DOHH2 (cell line): ENCODE measurements around the gene CLHC1.
"Not testable (repeated sequence)": the region's sequence is repeated elsewhere in the genome, so short reads cannot be mapped to it uniquely, and the experiment has no call there.

Experiments
- H3F3A ChIP-seq: fragments of 200-600 bp; sonication (generic), shearing (Covaris generic); 2 replicates; pipeline ENCODE4 v1.6.0; 2016; ENCODE audit warnings: antibody characterized with exemption, mild to moderate bottlenecking; ENCODE audit not compliant: control insufficient read depth, insufficient read depth
- H3K27ac ChIP-seq: fragments of 200-600 bp; sonication (generic); 2 replicates; pipeline ENCODE4 v1.5.1; 2014; ENCODE audit warnings: low read depth, mild to moderate bottlenecking, low read length, moderate library complexity
- H3K27me3 ChIP-seq: fragments of 200-600 bp; sonication (generic); 2 replicates; pipeline ENCODE4 v1.6.1; 2014; ENCODE audit warnings: mild to moderate bottlenecking, low read length, mixed read lengths; ENCODE audit not compliant: control insufficient read depth
- H3K36me3 ChIP-seq: fragments of 200-600 bp; sonication (generic); 2 replicates; pipeline ENCODE4 v1.6.1; 2014; ENCODE audit warnings: mild to moderate bottlenecking, low read length, moderate library complexity, mixed read lengths; ENCODE audit not compliant: control insufficient read depth
- H3K4me1 ChIP-seq: fragments of 200-600 bp; sonication (generic); 2 replicates; pipeline ENCODE4 v1.6.1; 2014; ENCODE audit warnings: mild to moderate bottlenecking, low read length, mixed read lengths; ENCODE audit not compliant: control insufficient read depth
- H3K4me2 ChIP-seq: fragments of 200-600 bp; sonication (generic); 2 replicates; pipeline ENCODE4 v1.6.0; 2014; ENCODE audit warnings: mild to moderate bottlenecking, low read length, moderate library complexity
- H3K4me3 ChIP-seq: fragments of 200-600 bp; sonication (generic); 2 replicates; pipeline ENCODE4 v1.5.1; 2014; ENCODE audit warnings: mild to moderate bottlenecking, low read length, mixed read lengths
- H3K79me2 ChIP-seq: fragments of 200-600 bp; sonication (generic); 2 replicates; pipeline ENCODE4 v1.6.1; 2014; ENCODE audit warnings: mild to moderate bottlenecking, low read length, mixed read lengths; ENCODE audit not compliant: control insufficient read depth
- H3K9me2 ChIP-seq: fragments of 200-600 bp; sonication (generic); replicated peaks from 2 replicates; pipeline ENCODE4 v1.6.1; 2014; ENCODE audit warnings: mild to moderate bottlenecking, low read length, mixed read lengths; ENCODE audit not compliant: control insufficient read depth
- H3K9me3 ChIP-seq: fragments of 200-600 bp; sonication (generic); 2 replicates; pipeline ENCODE4 v1.6.1; 2014; ENCODE audit warnings: antibody characterized with exemption, low read length, mixed read lengths; ENCODE audit not compliant: control insufficient read depth, insufficient read depth
- H4K20me1 ChIP-seq: fragments of 200-600 bp; sonication (generic); 2 replicates; pipeline ENCODE4 v1.6.0; 2014; ENCODE audit warnings: low read depth, mild to moderate bottlenecking, antibody characterized with exemption, low read length, moderate library complexity; ENCODE audit not compliant: control insufficient read depth, insufficient read depth
- CTCF ChIP-seq: fragments of 200-600 bp; sonication (generic); IDR thresholded peaks from one replicate; pipeline ENCODE4 v1.5.1; 2014; ENCODE audit warnings: antibody characterized with exemption, mild to moderate bottlenecking, low read depth, low read length; ENCODE audit not compliant: poor library complexity, severe bottlenecking
- EZH2phosphoT487 ChIP-seq: fragments of 200-600 bp; sonication (generic); IDR thresholded peaks from 2 replicates; pipeline ENCODE4 v1.6.1; 2017; ENCODE audit warnings: borderline replicate concordance, mild to moderate bottlenecking, antibody characterized with exemption, low read length, moderate library complexity, mixed read lengths

The CLHC1 gene

GRCh38 chr2:55277310-55277709 lies 45.2 kb upstream of the CLHC1 start:
- no peaks in the 10 kb centered on the region for H4K20me1 ChIP-seq
- peaks cover 4% of the 10 kb centered on the region; the same call in 1 of the 2 replicates for H3F3A ChIP-seq
- no peaks in the 10 kb centered on the region for H3K27me3 ChIP-seq
- H3K9me3 ChIP-seq: no peaks in the 10 kb centered on the region
- peaks cover under 1% of the 10 kb centered on the region; the same call in 1 of the 2 replicates for H3K79me2 ChIP-seq
- H3K36me3 ChIP-seq: no peaks in the 10 kb centered on the region
- H3K4me1 ChIP-seq: peaks cover 11% of the 10 kb centered on the region
- TF ChIP-seq EZH2phosphoT487 (no peak), CTCF (no peak)
- no peak overlapping the region for H3K27ac ChIP-seq
- no peak overlapping the region for H3K4me2 ChIP-seq
- H3K4me3 ChIP-seq: no peak overlapping the region
- no peaks in the 10 kb centered on the region for H3K9me2 ChIP-seq

GRCh38 chr2:55274346-55274745 lies 42.3 kb upstream of the CLHC1 start:
- not testable (repeated sequence) for H3K9me3 ChIP-seq, H3K27me3 ChIP-seq, H3K36me3 ChIP-seq, H3K27ac ChIP-seq, H3F3A ChIP-seq, H3K9me2 ChIP-seq, H3K79me2 ChIP-seq, H4K20me1 ChIP-seq, H3K4me2 ChIP-seq, H3K4me3 ChIP-seq
- peaks cover 15% of the 10 kb centered on the region for H3K4me1 ChIP-seq

- TF ChIP-seq CTCF (no peak), EZH2phosphoT487 (no peak)
- H3K9me3 ChIP-seq: no peaks in the 10 kb centered on the region
- H3K4me2 ChIP-seq: peak overlapping the region; percentile 82
- H3K27me3 ChIP-seq: no peaks in the 10 kb centered on the region
- H3K9me2 ChIP-seq: no peaks in the 10 kb centered on the region
- H3K79me2 ChIP-seq: peaks cover 30% of the 10 kb centered on the region
- peak overlapping the region; percentile 38 for H3K27ac ChIP-seq
- H3K36me3 ChIP-seq: peaks cover 34% of the 10 kb centered on the region
- peaks cover 17% of the 10 kb centered on the region for H3K4me1 ChIP-seq
- H4K20me1 ChIP-seq: no peaks in the 10 kb centered on the region
- peak overlapping the region; percentile 95 for H3K4me3 ChIP-seq
- peaks cover 3% of the 10 kb centered on the region; the same call in 1 of the 2 replicates for H3F3A ChIP-seq
Observed at GRCh38 chr2:55269645-55269990, 37.5 kb upstream of the CLHC1 start.

GRCh38 chr2:55268907-55269644 lies 37.0 kb upstream of the CLHC1 start, which contains the start of gene MTIF2:
Gene MTIF2, minus strand, starts transcription at chr2:55269231. Its CDS starts 5,373 bp downstream, at chr2:55263858.
- TF ChIP-seq EZH2phosphoT487 (no peak), CTCF (no peak)
- H3K79me2 ChIP-seq: peaks cover 30% of the 10 kb centered on the region

More at GRCh38 chr2:55268907-55269644, 37.0 kb upstream of the CLHC1 start, which contains the start of gene MTIF2:
- no peaks in the 10 kb centered on the region for H3K9me3 ChIP-seq
- H3F3A ChIP-seq: peaks cover 7% of the 10 kb centered on the region; the same call in 1 of the 2 replicates
- H3K27ac ChIP-seq: peak within 1 kb of the TSS; percentile 58
- no peaks in the 10 kb centered on the region for H3K9me2 ChIP-seq
- peak within 1 kb of the TSS; percentile 95 for H3K4me3 ChIP-seq
- H3K27me3 ChIP-seq: no peaks in the 10 kb centered on the region
- H4K20me1 ChIP-seq: no peaks in the 10 kb centered on the region
- H3K4me1 ChIP-seq: peaks cover 17% of the 10 kb centered on the region
- peaks cover 40% of the 10 kb centered on the region for H3K36me3 ChIP-seq
- H3K4me2 ChIP-seq: peak within 1 kb of the TSS; percentile 82
